ENCODE measurements around the gene STX18. TPM values are rescaled to one million over a fixed set of nuclear protein-coding genes. Genes with fewer than 3 reads are reported as not detected.
"Not testable (repeated sequence)": the region's sequence is repeated elsewhere in the genome, so short reads cannot be mapped to it uniquely, and the experiment has no call there.

The STX18 gene
- total RNA-seq, 1 donor from 2014 or later: 36.5 TPM

GRCh38 chr4:4574792-4575191 is 32.9 kb upstream of the STX18 start:
- intact Hi-C loops (cut with DNase I): no loop called here
- peak overlapping the region; percentile 73 for H3K27ac ChIP-seq
- H3K36me3 ChIP-seq: no peaks in the 10 kb centered on the region
- H3K4me1 ChIP-seq: no peaks in the 10 kb centered on the region
- no peaks in the 10 kb centered on the region for H3K9me3 ChIP-seq
- DNase-seq (peak; percentile 60), ATAC-seq (peak; percentile 80 to 84)
- TF ChIP-seq CTCF (IDR thresholded peaks at IDR 0.05): no peak
- H3K4me3 ChIP-seq: peak overlapping the region; percentile 85
- H3K27me3 ChIP-seq (ENCODE audit: low read depth): no peaks in the 10 kb centered on the region

- no peak for TF ChIP-seq CTCF (IDR thresholded peaks at IDR 0.05)
- ATAC-seq (no peak), DNase-seq (no peak)
- Histone ChIP-seq H3K36me3 (no peaks in the 10 kb centered on the region), H3K27me3 (ENCODE audit: low read depth) (no peaks in the 10 kb centered on the region), H3K27ac (no peak overlapping the region), H3K4me1 (no peaks in the 10 kb centered on the region), H3K4me3 (no peak overlapping the region), H3K9me3 (no peaks in the 10 kb centered on the region)
- intact Hi-C loops (cut with DNase I): no loop called here
These were observed 32.2 kb upstream of the STX18 start for GRCh38 chr4:4574052-4574451.

- no peak overlapping the region for H3K27ac ChIP-seq
- no peaks in the 10 kb centered on the region for H3K9me3 ChIP-seq
- DNase-seq (no peak), ATAC-seq (no peak)
- no peaks in the 10 kb centered on the region for H3K36me3 ChIP-seq
- no peaks in the 10 kb centered on the region for H3K4me1 ChIP-seq
- intact Hi-C loops (cut with DNase I): no loop called here
- no peak overlapping the region for H3K4me3 ChIP-seq
- H3K27me3 ChIP-seq (ENCODE audit: low read depth): no peaks in the 10 kb centered on the region
- TF ChIP-seq CTCF (IDR thresholded peaks at IDR 0.05): no peak
These were observed 31.0 kb upstream of the STX18 start for GRCh38 chr4:4572821-4573220.

- ATAC-seq; H3K27ac ChIP-seq; H3K36me3 ChIP-seq; H3K27me3 ChIP-seq (ENCODE audit: low read depth); intact Hi-C loops (cut with DNase I); H3K4me3 ChIP-seq; H3K4me1 ChIP-seq; H3K9me3 ChIP-seq; DNase-seq: not testable (repeated sequence)
These were observed 28.0 kb upstream of the STX18 start for GRCh38 chr4:4569861-4570260.

- intact Hi-C loops (cut with DNase I): no loop called here
- no peak for TF ChIP-seq CTCF (IDR thresholded peaks at IDR 0.05)
- Histone ChIP-seq H3K27me3 (ENCODE audit: low read depth) (no peaks in the 10 kb centered on the region), H3K9me3 (no peaks in the 10 kb centered on the region), H3K4me3 (no peak overlapping the region), H3K4me1 (no peaks in the 10 kb centered on the region), H3K27ac (no peak overlapping the region), H3K36me3 (no peaks in the 10 kb centered on the region)
- no peak for ATAC-seq
- no peak for DNase-seq
These were observed 27.1 kb upstream of the STX18 start for GRCh38 chr4:4568806-4569427.

GRCh38 chr4:4566359-4566758 is 24.5 kb upstream of the STX18 start:
- H3K4me1 ChIP-seq; H3K9me3 ChIP-seq; intact Hi-C loops (cut with DNase I); H3K36me3 ChIP-seq; DNase-seq; H3K27ac ChIP-seq; ATAC-seq; H3K4me3 ChIP-seq; H3K27me3 ChIP-seq (ENCODE audit: low read depth): not testable (repeated sequence)

GRCh38 chr4:4564522-4564921 is 22.7 kb upstream of the STX18 start:
- Histone ChIP-seq H3K4me1 (no peaks in the 10 kb centered on the region), H3K4me3 (no peak overlapping the region), H3K36me3 (no peaks in the 10 kb centered on the region), H3K27me3 (ENCODE audit: low read depth) (no peaks in the 10 kb centered on the region), H3K27ac (no peak overlapping the region), H3K9me3 (no peaks in the 10 kb centered on the region)
- ATAC-seq (no peak), DNase-seq (no peak)
- intact Hi-C loops (cut with DNase I): no loop called here
- no peak for TF ChIP-seq CTCF (IDR thresholded peaks at IDR 0.05)

Measured in lower lobe of right lung (tissue), 2 donors.